GM12801 (cell line): Measurements from ENCODE around the gene CRYAB.

Experiments used
- CTCF ChIP-seq: IDR thresholded peaks from one replicate; pipeline ENCODE4 v1.5.1; 2011; ENCODE audit warnings: control low read depth; ENCODE audit not compliant: insufficient read length; ENCODE audit errors: extremely low read depth

The CRYAB gene

GRCh38 chr11:111911563-111912401 is at the start of gene CRYAB:
Gene CRYAB, minus strand, starts transcription at chr11:111911770. Its CDS starts 46 bp downstream, at chr11:111911724.
- no peak for TF ChIP-seq CTCF

GRCh38 chr11:111960916-111961315 is 49.3 kb upstream of the CRYAB start:
- TF ChIP-seq CTCF = no peak

- no peak for TF ChIP-seq CTCF
Observed at GRCh38 chr11:111957663-111958444, 46.3 kb upstream of the CRYAB start.

GRCh38 chr11:111954154-111954553 is 42.6 kb upstream of the CRYAB start:
- TF ChIP-seq CTCF = no peak

- no peak for TF ChIP-seq CTCF
Observed at GRCh38 chr11:111951565-111951964, 40.0 kb upstream of the CRYAB start.

- TF ChIP-seq CTCF = no peak
Observed at GRCh38 chr11:111949519-111950426, 38.2 kb upstream of the CRYAB start.

GRCh38 chr11:111947143-111947542 is 35.6 kb upstream of the CRYAB start:
- TF ChIP-seq CTCF = no peak
